Dermis microvascular lymphatic vessel endothelial cell (primary cell): ENCODE results near the gene TMEM231. TPM values are rescaled to one million over a fixed set of nuclear protein-coding genes. Genes with fewer than 3 reads are reported as not detected.
"Not testable (repeated sequence)": the region's sequence is repeated elsewhere in the genome, so short reads cannot be mapped to it uniquely, and the experiment has no call there.

Source experiments
- DNase-seq, 2 donors: peaks; one replicate each; pipeline versions ENCODE4 v3.0.0 to v3.0.0-alpha.2; 2010; ENCODE audit warnings: low read depth in 2 of 2
- total RNA-seq: library from RNA; depleted of rRNA; stranded (reverse); fragments of >200 nt; gene quantifications from 2 replicates; pipeline ENCODE4 v1.2.1, GENCODE V29; 2014

TMEM231 gene
- total RNA-seq, 1 donor from 2014 or later: 6.9 TPM

DNA sequence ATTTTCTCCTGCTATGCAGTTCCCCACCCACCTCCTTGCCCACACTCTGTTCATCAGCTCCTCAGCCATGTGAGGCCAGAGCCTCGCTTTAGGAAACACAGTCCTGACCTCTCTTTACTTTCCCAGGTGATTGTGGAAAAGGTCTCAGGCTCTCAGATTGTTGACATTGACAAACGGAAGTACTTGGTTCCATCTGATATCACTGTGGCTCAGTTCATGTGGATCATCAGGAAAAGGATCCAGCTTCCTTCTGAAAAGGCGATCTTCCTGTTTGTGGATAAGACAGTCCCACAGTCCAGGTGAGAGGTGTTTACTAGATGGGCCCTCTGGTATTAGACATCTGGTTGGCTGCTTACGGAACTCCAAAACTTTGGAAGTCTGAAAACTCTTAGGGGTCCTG, 11.9 kb upstream of the TMEM231 start:
- DNase-seq: peak; percentile 44 to 60

GRCh38 chr16:75566758-75567255, 10.8 kb upstream of the TMEM231 start:
- peak in 1 of 2 donors; percentile 52 for DNase-seq

- peak; percentile 47 to 83 for DNase-seq
Measured at GRCh38 chr16:75566040-75566757, 10.1 kb upstream of the TMEM231 start, which contains the start of gene GABARAPL2. Gene GABARAPL2 (plus strand): TSS chr16:75566379. CDS start chr16:75566487, 108 bp downstream.

DNA sequence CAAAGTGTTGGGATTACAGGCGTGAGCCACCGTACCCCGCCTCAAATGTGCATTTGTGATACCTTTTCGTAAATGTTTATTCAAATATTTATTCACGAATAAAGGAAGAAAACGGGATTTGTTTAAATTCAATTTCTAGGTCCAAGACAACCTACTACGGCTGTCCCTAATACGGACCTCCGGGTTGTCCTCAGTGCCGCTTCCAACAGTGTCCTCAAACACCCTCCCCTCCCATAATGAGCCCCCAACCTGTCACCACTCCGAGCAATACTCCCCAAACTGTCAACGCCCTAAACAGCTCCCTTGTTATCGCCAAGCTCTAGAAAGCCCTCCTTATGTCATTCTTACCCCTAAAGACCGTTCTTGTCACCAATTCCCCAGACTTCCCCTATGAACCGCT, 9.6 kb upstream of the TMEM231 start:
- DNase-seq: no peak

DNA sequence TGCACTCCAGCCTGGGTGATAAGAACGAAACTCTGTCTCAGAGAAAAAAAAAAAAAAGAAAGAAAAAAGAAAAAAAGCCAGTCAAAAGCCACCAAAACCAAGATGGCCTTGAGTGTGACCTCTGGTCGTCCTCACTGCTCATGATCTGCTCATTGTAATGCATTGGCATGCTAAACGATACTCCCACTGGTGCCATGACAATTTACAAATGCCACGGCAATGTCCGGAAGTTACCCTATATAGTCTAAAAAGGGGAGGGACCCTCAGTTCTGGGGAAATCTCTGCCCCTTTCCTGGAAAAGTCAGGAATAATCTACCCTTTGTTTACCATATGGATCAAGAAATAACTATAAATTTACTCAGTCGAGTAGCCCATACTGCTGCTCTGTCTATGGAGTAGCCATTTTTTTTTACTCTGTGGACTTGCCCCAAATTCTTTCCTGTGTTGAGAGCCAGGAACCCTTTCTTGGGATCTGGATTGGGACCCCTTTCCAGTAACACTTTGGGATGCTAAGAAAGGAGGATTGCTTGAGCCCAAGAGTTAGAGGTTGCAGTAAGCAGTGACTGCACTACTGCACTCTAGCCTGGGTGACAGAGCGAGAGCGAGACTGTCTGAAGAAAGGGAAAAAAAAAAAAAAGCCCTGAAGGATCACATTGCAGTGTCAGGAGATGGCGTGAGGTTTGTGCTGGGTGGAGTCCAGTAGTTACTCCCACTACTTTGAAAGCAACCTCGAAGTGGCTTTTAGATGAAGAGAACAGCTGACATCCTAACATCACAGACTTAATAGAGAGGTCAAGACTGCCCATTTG, 3.7 kb upstream of the TMEM231 start:
- no peak for DNase-seq

GRCh38 chr16:75558846-75559401, 2.9 kb upstream of the TMEM231 start:
- DNase-seq: no peak

DNA sequence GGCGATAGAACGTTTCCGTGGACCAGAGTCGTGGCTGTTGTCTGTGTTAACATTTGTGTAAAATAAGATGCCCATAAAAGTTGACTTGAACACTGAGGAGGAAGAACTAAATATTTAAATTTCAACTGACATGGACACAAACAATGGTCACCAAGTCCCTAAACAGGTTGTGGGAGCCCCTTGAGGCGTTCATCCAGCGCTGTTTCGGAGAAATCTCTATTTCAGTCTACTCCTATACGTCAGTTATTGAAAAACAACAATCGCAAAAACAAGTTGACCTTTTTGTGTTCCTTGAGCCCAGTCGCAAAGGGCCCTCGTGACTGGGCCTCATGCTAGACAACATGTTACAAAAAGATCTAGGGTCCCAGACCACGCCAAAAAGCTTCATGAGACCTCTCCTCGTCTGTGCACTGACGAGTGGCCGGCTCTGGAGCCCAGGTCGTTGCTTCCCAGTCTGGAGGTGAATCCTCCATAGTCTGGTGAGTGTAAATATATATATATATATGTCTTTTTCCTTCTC, 439 bp upstream of the TMEM231 start:
- DNase-seq: no peak

DNA sequence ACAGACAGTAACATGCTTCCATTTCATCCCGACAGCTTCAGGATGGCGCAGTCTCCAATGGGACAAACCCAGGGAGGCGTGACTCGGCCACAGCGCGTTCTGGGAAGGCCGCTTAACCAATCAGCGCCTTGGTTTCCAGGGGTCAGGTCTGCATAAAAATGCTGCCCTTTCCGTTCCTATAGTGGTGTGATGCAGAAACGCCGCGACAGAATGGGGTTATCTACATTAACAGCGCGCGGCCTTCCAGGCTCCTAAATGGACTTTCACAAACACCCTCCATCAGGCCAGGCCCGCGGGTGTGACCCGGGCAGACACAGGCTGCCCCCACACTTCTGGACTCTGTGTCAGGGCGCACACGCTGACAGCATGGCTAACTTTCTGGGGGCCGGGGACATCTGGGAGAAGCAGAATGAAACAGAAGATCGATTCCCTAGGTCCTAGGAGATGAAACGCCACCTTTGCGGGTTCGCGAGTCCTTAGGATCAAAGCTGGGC, 792 bp downstream of the TMEM231 start:
- peak; percentile 89 to 94 for DNase-seq

DNA sequence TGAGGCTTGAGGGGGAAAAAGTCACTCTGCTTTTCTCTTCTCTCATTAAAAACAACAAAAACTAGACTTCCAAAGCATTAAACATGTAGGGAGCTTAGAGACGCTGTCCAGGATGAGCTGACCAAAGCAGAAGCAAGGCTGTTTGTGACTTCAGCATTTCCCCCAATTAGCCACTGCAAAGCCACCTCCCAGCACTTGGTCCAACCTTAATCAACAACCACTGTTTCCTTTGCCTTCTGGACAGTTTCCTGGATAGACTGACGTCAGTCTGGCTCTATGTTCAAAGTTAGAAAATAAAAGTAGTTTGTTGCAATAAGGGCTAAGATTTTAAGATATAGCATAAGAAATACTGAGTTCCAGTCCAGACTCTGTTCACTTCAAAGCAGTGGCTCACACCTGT, 3.1 kb downstream of the TMEM231 start:
- peak in 1 of 2 donors; percentile 67 for DNase-seq

GRCh38 chr16:75550211-75550662, 5.8 kb downstream of the TMEM231 start:
- DNase-seq: peak; percentile 51 to 88

- DNase-seq: not testable (repeated sequence)
Measured at GRCh38 chr16:75548456-75548855, 7.6 kb downstream of the TMEM231 start.

DNA sequence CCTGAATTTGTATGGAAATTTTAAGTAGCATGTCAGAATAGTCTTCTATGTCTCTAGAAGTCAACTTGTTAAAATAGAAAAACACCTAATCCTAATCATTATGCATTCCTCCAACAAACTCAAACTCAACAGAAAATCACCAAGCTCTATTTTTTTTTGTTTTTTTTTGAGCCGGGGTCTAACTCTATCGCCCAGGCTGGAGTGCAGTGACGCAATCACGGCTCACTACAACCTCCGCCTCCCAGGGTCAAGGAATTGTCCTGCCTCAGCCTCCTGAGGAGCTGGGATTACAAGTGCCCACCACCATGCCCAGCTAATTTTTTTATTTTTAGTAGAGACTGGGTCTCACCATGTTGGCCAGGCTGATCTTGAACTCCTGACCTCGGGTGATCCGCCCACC, 9.8 kb downstream of the TMEM231 start:
- DNase-seq: no peak

DNA sequence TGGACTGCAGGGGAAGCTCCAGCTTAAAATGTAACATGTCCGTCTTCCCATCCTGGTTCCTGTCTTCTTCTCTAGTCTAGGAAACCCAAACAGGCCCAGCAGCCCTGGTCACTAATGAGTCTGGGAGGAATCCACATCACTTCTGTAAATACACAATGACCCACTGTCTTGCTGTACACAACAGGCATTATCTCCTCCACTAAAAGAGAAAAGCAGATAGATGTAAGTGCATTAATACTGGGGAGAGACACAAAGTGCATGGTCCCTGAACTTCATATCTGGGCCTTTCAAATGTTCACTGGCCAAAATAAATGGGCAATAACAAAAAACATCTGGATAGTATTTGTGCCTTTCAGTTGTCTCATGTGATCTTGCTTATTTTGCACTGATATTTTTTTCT, 10.2 kb downstream of the TMEM231 start:
- not testable (repeated sequence) for DNase-seq

DNA sequence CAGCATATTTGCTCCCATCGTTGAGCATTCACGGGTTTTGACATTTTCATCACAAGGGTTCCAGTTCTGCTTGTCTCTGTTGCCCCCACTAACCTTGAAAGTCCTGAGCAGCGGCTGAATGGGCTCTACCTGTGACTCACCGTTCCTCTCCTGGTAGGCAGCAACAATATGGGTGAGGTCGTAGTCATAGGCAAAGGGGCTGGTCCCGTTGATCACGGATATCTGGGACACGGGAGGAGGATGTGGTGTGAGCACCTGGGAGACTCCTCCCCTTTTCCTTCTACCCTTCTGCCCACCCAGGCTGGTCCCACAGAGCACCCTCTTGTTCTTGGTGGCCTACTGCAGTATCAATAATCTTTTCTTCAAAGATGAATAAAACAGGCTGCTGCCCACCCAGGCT, 13.6 kb downstream of the TMEM231 start:
- DNase-seq: not testable (repeated sequence)

DNA sequence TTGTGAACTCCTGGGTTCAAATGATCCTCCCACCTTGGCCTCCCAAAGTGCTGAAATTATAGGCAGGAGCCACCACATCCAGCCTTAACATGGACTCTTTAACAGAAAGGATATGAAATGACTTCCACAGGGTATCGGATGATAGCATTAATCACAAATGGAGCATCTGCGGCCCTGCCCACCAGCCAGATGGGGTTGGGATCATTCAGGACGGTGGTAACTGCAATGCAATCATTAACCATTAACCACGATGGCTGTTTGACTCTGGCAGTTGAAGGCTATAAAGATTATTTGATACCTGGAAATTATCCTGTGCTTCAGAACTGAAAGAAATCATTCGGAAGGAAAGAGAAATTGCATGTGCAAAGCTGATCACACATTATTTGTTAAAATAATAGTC, 14.8 kb downstream of the TMEM231 start:
- DNase-seq: no peak

DNA sequence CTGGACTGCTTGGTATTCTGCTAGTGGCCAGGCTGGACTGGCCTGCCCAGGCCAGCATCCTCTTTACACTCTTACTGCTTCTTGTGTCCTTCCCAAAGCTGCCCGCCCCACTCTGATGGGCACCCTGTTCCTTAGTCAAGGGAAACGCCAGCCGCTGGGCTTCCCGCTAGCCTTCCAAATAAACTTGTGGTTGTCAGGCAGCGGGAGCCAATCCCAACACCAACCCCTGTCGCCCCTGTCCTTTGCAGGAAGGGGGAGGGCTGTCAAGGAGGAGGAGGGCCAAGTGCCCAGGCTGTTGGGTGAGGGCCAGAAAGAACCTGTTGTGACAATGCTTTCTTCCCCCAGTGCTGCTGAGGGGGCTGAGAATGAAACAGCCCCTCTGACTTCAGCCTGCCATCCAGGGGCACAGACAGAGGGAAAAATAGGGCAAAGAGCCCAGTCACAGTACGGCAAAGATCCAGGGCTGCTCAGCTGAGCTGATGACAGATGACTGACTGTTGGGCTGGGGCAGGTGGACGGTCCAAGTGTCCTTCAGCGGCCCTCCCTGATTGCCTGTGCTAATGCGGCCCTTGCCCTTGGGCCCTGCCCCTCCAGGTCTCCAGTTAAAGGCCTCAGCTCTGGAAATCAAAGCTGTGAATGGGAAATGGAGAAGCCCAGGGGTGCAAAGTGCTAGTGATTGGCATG, 17.0 kb downstream of the TMEM231 start:
- not testable (repeated sequence) for DNase-seq

DNA sequence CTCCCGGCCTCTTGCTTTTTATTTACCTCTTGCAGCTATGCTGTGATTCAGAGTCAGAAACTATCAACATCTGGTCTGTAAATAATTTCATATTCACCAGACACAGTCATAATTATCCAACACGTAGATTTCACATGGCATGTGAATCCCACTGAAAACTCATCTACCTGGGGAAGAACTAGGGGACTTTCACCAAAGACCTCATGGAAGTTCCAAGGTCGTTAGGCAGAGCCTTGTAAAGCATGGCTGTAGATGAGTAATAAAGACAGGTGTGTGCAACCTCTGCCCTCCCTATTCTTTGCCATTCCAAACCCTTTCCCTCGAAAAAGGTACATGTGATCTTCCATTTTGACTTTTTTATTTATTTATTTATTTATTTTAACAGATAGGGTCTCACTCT, 18.3 kb downstream of the TMEM231 start:
- DNase-seq: no peak

DNA sequence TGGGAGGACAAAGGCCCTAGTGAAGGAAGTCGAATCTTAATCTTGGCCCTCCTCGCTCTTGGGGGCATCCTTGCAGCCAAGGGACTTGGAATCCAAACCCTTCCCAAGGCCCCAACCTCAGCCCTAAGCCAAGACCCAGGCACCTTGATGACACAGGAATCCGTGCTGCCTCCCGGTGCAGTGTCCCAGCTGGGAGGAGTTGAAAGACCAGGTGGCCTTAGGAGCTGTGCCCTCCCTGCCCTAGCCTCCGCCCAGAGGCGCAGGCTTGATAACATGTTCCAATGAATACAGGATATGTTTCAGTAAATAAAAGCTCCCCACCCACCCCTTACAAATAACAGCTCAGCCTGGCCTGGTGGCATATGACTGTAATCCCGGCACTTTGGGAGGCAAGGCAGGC, 20.2 kb downstream of the TMEM231 start, which contains the start of gene CHST5:
TSS of gene CHST5 (minus strand) at position 208 of the 400 bp plus-strand sequence. CDS start 5,724 bp downstream, outside the sequence.
- no peak for DNase-seq

- no peak for DNase-seq
Measured at GRCh38 chr16:75535211-75535843, 20.7 kb downstream of the TMEM231 start.

DNA sequence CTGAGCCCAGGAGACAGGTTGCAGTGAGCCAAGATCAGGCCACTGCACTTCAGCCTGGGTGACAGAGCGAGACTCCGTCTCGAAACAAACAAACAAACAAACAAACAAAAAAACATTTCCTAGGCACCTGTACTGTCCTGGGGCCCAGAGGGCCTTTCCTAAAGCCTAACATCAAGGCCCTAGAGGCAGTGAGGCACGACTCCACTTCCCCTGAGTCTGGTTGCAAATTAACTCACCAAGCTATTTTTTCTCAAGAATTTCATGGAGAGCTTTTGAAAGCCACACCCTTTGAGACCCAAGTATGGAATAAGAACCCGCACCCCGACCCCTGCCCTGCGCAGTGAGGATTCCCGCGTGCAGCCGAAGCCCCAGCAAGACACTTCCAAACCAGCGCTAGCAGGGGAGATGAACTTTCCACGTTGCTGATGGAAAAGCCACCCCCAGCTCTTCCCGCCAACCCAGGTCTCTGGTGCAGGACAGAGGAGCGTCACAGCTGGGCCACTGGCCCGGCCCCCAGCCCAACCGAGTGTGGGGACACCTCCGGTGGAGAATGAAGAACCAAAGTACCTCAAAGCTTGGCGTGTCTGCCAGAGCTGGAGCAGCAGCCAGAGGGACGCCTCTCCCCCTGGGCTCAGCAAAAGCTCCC, 21.4 kb downstream of the TMEM231 start:
- DNase-seq: no peak
